B cell (primary cell): ENCODE data around the gene PABPN1. TPM values are rescaled to one million over a fixed set of nuclear protein-coding genes. Genes with fewer than 3 reads are reported as not detected.

Experiments
- ATAC-seq: fragments of 200-7000 bp; cut with Tn5 transposase; one replicate; pipeline ENCODE4 v1.10.0; 2021; ENCODE audit warnings: low read depth, mild to moderate bottlenecking, moderate number of reproducible peaks, moderate library complexity
- CTCF ChIA-PET: fragments of 350-600 bp; sonication (Branson Sonifier 250); formaldehyde crosslinking; loops from one replicate; lab custom pipeline; 2021; ENCODE audit warnings: antibody characterized with exemption, inconsistent platforms; lab: Charles Lee
- POLR2A ChIA-PET: fragments of 350-600 bp; sonication (Branson Sonifier 250); formaldehyde crosslinking; loops from one replicate; lab custom pipeline; 2021; ENCODE audit warnings: antibody characterized with exemption; lab: Charles Lee
- DNase-seq: peaks from one replicate; pipeline ENCODE4 v3.0.0; 2013
- H2AFZ ChIP-seq: 2 replicates; pipeline ENCODE4 v1.6.1; 2012; ENCODE audit warnings: mild to moderate bottlenecking, low read depth, low read length; ENCODE audit not compliant: insufficient read depth, poor library complexity, severe bottlenecking
- H3K27ac ChIP-seq, 2 donors: 1 replicate in 1 of 2; 2 replicates in 1 of 2; pipeline ENCODE4 v1.5.1; 2012 to 2013; ENCODE audit warnings: low read length in 2 of 2, mild to moderate bottlenecking in 2 of 2, moderate library complexity in 1 of 2
- H3K27me3 ChIP-seq, 4 experiments: fragments of 200-600 bp in 1 of 4; sonication (generic) in 1 of 4; replicated peaks in 1 of 4; 1 replicate in 2 of 4; 2 replicates in 2 of 4; pipeline versions ENCODE4 v1.6.1 to v1.7.0; 2013 to 2016; ENCODE audit warnings: low read length in 3 of 4, mild to moderate bottlenecking in 2 of 4, mixed read lengths in 1 of 4, moderate library complexity in 1 of 4; ENCODE audit not compliant: insufficient read depth in 4 of 4, control insufficient read depth in 3 of 4; ENCODE audit errors: control extremely low read depth in 1 of 4
- H3K36me3 ChIP-seq, 2 experiments: replicated peaks in 1 of 2; 1 replicate in 1 of 2; 2 replicates in 1 of 2; pipeline versions ENCODE4 v1.6.1 to v1.7.1; 2013; ENCODE audit warnings: low read length in 1 of 2; ENCODE audit not compliant: insufficient read depth in 2 of 2, control insufficient read depth in 1 of 2; ENCODE audit errors: control extremely low read depth in 1 of 2, extremely low read depth in 1 of 2
- H3K4me1 ChIP-seq, 2 donors: fragments of 200-600 bp in 1 of 2; sonication (generic) in 1 of 2; 1 replicate in 1 of 2; 2 replicates in 1 of 2; pipeline versions ENCODE4 v1.5.1 to v1.6.1; 2013 to 2017; ENCODE audit warnings: low read length in 2 of 2; ENCODE audit not compliant: control insufficient read depth in 2 of 2, insufficient read depth in 2 of 2
- H3K4me2 ChIP-seq: replicated peaks from 2 replicates; pipeline ENCODE3; 2012; ENCODE audit warnings: mild to moderate bottlenecking, low read depth, low read length; ENCODE audit not compliant: poor library complexity, severe bottlenecking
- H3K4me3 ChIP-seq, 5 experiments: fragments of 200-600 bp in 1 of 5; sonication (generic) in 1 of 5; 1 replicate in 3 of 5; 2 replicates in 2 of 5; pipeline versions ENCODE4 v1.5.1 to v1.7.0; 2011 to 2016; ENCODE audit warnings: low read length in 4 of 5, mild to moderate bottlenecking in 4 of 5, low read depth in 2 of 5, control low read depth in 1 of 5, moderate library complexity in 1 of 5; ENCODE audit not compliant: insufficient read depth in 1 of 5; ENCODE audit errors: control extremely low read depth in 1 of 5, extremely low read depth in 1 of 5
- H3K79me2 ChIP-seq: fragments of 200-600 bp; sonication (generic); one replicate; pipeline ENCODE4 v1.6.0; 2016; ENCODE audit warnings: low read length; ENCODE audit not compliant: control insufficient read depth, insufficient read depth
- H3K9ac ChIP-seq: fragments of 200-600 bp; sonication (generic); 2 replicates; pipeline ENCODE4 v1.6.1; 2017; ENCODE audit warnings: mild to moderate bottlenecking, low read length, moderate library complexity
- H3K9me3 ChIP-seq, 3 donors: one replicate each; pipeline versions ENCODE4 v1.6.1 to v1.7.1; 2013; ENCODE audit warnings: low read length in 2 of 3; ENCODE audit not compliant: control insufficient read depth in 2 of 3, insufficient read depth in 1 of 3; ENCODE audit errors: control extremely low read depth in 1 of 3
- H4K20me1 ChIP-seq: 2 replicates; pipeline ENCODE4 v1.6.0; 2012; ENCODE audit warnings: mild to moderate bottlenecking, low read length; ENCODE audit not compliant: insufficient read depth, control insufficient read depth, poor library complexity, severe bottlenecking
- H3K27ac Mint-ChIP-seq: one replicate; pipeline ENCODE4 v1.8.0; 2021; ENCODE audit warnings: mixed read lengths
- H3K27me3 Mint-ChIP-seq: one replicate; pipeline ENCODE4 v1.8.0; 2021; ENCODE audit warnings: mixed read lengths
- H3K4me1 Mint-ChIP-seq: one replicate; pipeline ENCODE4 v1.8.0; 2021; ENCODE audit warnings: mixed read lengths
- H3K4me3 Mint-ChIP-seq: one replicate; pipeline ENCODE4 v1.8.0; 2021; ENCODE audit warnings: mixed read lengths
- H3K9me3 Mint-ChIP-seq: one replicate; pipeline ENCODE4 v1.8.0; 2022; ENCODE audit warnings: mixed read lengths; ENCODE audit not compliant: insufficient read depth
- CTCF ChIP-seq: fragments of 200-600 bp; IDR thresholded peaks from one replicate; pipeline ENCODE4 v1.8.0; 2022; ENCODE audit warnings: antibody characterized with exemption, mild to moderate bottlenecking
- EZH2 ChIP-seq: IDR thresholded peaks from 2 replicates; pipeline ENCODE4 v1.6.1; 2012; ENCODE audit warnings: borderline replicate concordance, low read depth, mild to moderate bottlenecking, moderate library complexity, low read length; ENCODE audit not compliant: insufficient read depth, poor library complexity, severe bottlenecking
- WGBS: methylation state at CpG from one replicate; pipeline ENCODE4 v1.1.5; 2013; ENCODE audit warnings: missing lambda C conversion rate; ENCODE audit not compliant: insufficient coverage; 5-methylcytosine and 5-hydroxymethylcytosine counted together
- intact Hi-C: fragments of 100-400 bp; cut with micrococcal nuclease; formaldehyde crosslinking; loops from one replicate; pipeline ENCODE4 v1.10.0; 2022
- polyA plus RNA-seq: library from polyadenylated mRNA; depleted of rRNA; stranded (reverse); fragments of >200 nt; gene quantifications from 2 replicates; pipeline ENCODE4 v1.2.3, GENCODE V29; 2012
- total RNA-seq, 2 donors: library from RNA; stranded (reverse); fragments of 120-200 nt in 1 of 2; gene quantifications; 1 replicate in 1 of 2; 2 replicates in 1 of 2; pipeline versions ENCODE4 v1.2.3 to v1.2.4, GENCODE V29; 2013 to 2022

Gene PABPN1
- total and polyA plus RNA-seq, 2 donors (not counting 1 experiment from before 2014, with no cell fraction given), result 283 to 293 TPM

- no peak overlapping the region for H3K9ac ChIP-seq
- H3K4me2 ChIP-seq, result no peak overlapping the region
- no peaks in the 10 kb centered on the region for H3K9me3 Mint-ChIP-seq
- H2AFZ ChIP-seq, result no peak overlapping the region
- H3K4me3 Mint-ChIP-seq, result no peak overlapping the region
- H3K27me3 ChIP-seq, result peaks cover 0 to 33% (median 5%) of the 10 kb centered on the region in 4 experiments
- no peaks in the 10 kb centered on the region for H3K4me1 ChIP-seq
- H3K27ac ChIP-seq, result no peak overlapping the region
- peaks cover 41% of the 10 kb centered on the region for H3K27me3 Mint-ChIP-seq
- ChIA-PET CTCF (no interaction called here), POLR2A (no interaction called here)
- TF ChIP-seq CTCF (no peak), EZH2 (no peak)
- no peak overlapping the region for H3K4me3 ChIP-seq
- H3K27ac Mint-ChIP-seq, result no peak overlapping the region
- no peaks in the 10 kb centered on the region for H3K4me1 Mint-ChIP-seq
- H3K79me2 ChIP-seq, result no peaks in the 10 kb centered on the region
- ATAC-seq (no peak), DNase-seq (no peak)
- WGBS, result 5% methylated on average over 32 of the region's 51 CpGs
- H4K20me1 ChIP-seq, result no peaks in the 10 kb centered on the region
- intact Hi-C loops, result no loop called here
- H3K36me3 ChIP-seq, result no peaks in the 10 kb centered on the region
- peaks cover 0 to 3% (median 0%) of the 10 kb centered on the region in 3 donors for H3K9me3 ChIP-seq
Observed at GRCh38 chr14:23365732-23366425, 44.6 kb downstream of the PABPN1 start.

- Histone ChIP-seq H3K79me2 (no peaks in the 10 kb centered on the region), H4K20me1 (no peaks in the 10 kb centered on the region), H3K9ac (no peak overlapping the region), H3K4me2 (no peak overlapping the region), H3K36me3 (no peaks in the 10 kb centered on the region), H3K9me3 (peaks cover 0 to 3% (median 0%) of the 10 kb centered on the region in 3 donors), H2AFZ (no peak overlapping the region), H3K4me1 (no peaks in the 10 kb centered on the region), H3K27ac (no peak overlapping the region), H3K27me3 (peaks cover 0 to 33% (median 5%) of the 10 kb centered on the region in 4 experiments), H3K4me3 (no peak overlapping the region)
- whole genome bisulfite sequencing, result 72% methylated on average over 32 of the region's 34 CpGs
- DNase-seq (no peak), ATAC-seq (no peak)
- H3K4me3 Mint-ChIP-seq, result no peak overlapping the region
- H3K27ac Mint-ChIP-seq, result no peak overlapping the region
- H3K9me3 Mint-ChIP-seq, result no peaks in the 10 kb centered on the region
- intact Hi-C loops, result no loop called here
- H3K27me3 Mint-ChIP-seq, result peaks cover 43% of the 10 kb centered on the region
- ChIA-PET POLR2A (no interaction called here), CTCF (interaction anchor here (1.2 kb wide), 1 partner anchor 13 kb away, joined by 4 read pairs; no protein-coding TSS in a partner anchor)
- H3K4me1 Mint-ChIP-seq, result no peaks in the 10 kb centered on the region
- TF ChIP-seq EZH2, result no peak
- TF ChIP-seq CTCF, result no peak
Observed at GRCh38 chr14:23366426-23366921, 45.2 kb downstream of the PABPN1 start.
